Neural cell (in vitro differentiated cells): ENCODE measurements around the gene NECTIN3. TPM values are rescaled to one million over a fixed set of nuclear protein-coding genes. Genes with fewer than 3 reads are reported as not detected.

Source experiments
- H2AFZ ChIP-seq: fragments of 200-600, 300-800 bp; sonication (generic), shearing (Covaris generic); 2 replicates; pipeline ENCODE4 v1.6.0; 2014; ENCODE audit warnings: low read depth, mild to moderate bottlenecking, antibody characterized with exemption, low read length, moderate library complexity
- H3F3A ChIP-seq: fragments of 200-600 bp; shearing (Covaris generic); 2 replicates; pipeline ENCODE4 v1.6.1; 2016; ENCODE audit warnings: mild to moderate bottlenecking, moderate library complexity, mixed read lengths, antibody characterized with exemption, low read length; ENCODE audit not compliant: insufficient read depth, poor library complexity, severe bottlenecking
- H3K27ac ChIP-seq: fragments of 200-600, 300-800 bp; sonication (generic), shearing (Covaris generic); 2 replicates; pipeline ENCODE4 v1.5.1; 2014; ENCODE audit warnings: mild to moderate bottlenecking, low read length, moderate library complexity
- H3K27me3 ChIP-seq: fragments of 300-800, 200-600 bp; sonication (generic), shearing (Covaris generic); 2 replicates; pipeline ENCODE4 v1.6.0; 2014; ENCODE audit warnings: mild to moderate bottlenecking, low read depth, low read length, moderate library complexity; ENCODE audit not compliant: insufficient read depth
- H3K36me3 ChIP-seq: fragments of 300-800, 200-600 bp; sonication (generic), shearing (Covaris generic); 2 replicates; pipeline ENCODE4 v1.5.1; 2014; ENCODE audit warnings: mild to moderate bottlenecking, antibody characterized with exemption, low read length, moderate library complexity; ENCODE audit not compliant: insufficient read depth
- H3K4me2 ChIP-seq: fragments of 300-800, 200-600 bp; sonication (generic), shearing (Covaris generic); 2 replicates; pipeline ENCODE4 v1.6.0; 2014; ENCODE audit warnings: mild to moderate bottlenecking, low read length
- H3K4me3 ChIP-seq: fragments of 300-800, 200-600 bp; sonication (generic), shearing (Covaris generic); 2 replicates; pipeline ENCODE4 v1.5.1; 2014; ENCODE audit warnings: mild to moderate bottlenecking, low read length, moderate library complexity
- H3K79me2 ChIP-seq: fragments of 200-600 bp; shearing (Covaris generic); replicated peaks from 2 replicates; pipeline ENCODE4 v1.6.0; 2014; ENCODE audit warnings: mild to moderate bottlenecking, low read length, moderate library complexity; ENCODE audit not compliant: insufficient read depth
- H3K9ac ChIP-seq: fragments of 300-800, 200-600 bp; sonication (generic), shearing (Covaris generic); 2 replicates; pipeline ENCODE4 v1.6.1; 2016; ENCODE audit warnings: mild to moderate bottlenecking, low read length, mixed read lengths
- H3K9me2 ChIP-seq: fragments of 200-600 bp; shearing (Covaris generic); 2 replicates; pipeline ENCODE4 v1.6.1; 2016; ENCODE audit warnings: mild to moderate bottlenecking, low read length, mixed read lengths; ENCODE audit not compliant: insufficient read depth
- H3K9me3 ChIP-seq: fragments of 200-600, 300-800 bp; sonication (generic), shearing (Covaris generic); 2 replicates; pipeline ENCODE4 v1.6.1; 2016; ENCODE audit warnings: mild to moderate bottlenecking, mixed run types, low read length, moderate library complexity, mixed read lengths
- H4K20me1 ChIP-seq: fragments of 200-600 bp; shearing (Covaris generic); 2 replicates; pipeline ENCODE4 v1.6.1; 2016; ENCODE audit warnings: mild to moderate bottlenecking, mixed run types; ENCODE audit not compliant: insufficient read depth
- EP300 ChIP-seq: fragments of 450-650 bp; conservative IDR thresholded peaks from 2 replicates; pipeline ENCODE4 v1.6.1; 2014; ENCODE audit warnings: antibody characterized with exemption, mild to moderate bottlenecking, moderate library complexity; ENCODE audit not compliant: poor library complexity, severe bottlenecking
- EZH2 ChIP-seq: fragments of 200-600, 300-800 bp; shearing (Covaris generic), sonication (generic); IDR thresholded peaks from 2 replicates; pipeline ENCODE4 v1.6.1; 2014; ENCODE audit warnings: antibody characterized with exemption, low read length, borderline replicate concordance, mild to moderate bottlenecking; ENCODE audit not compliant: insufficient read depth, poor library complexity, severe bottlenecking
- MXI1 ChIP-seq: fragments of 450-650 bp; conservative IDR thresholded peaks from 2 replicates; pipeline ENCODE4 v1.6.1; 2014; ENCODE audit warnings: antibody characterized with exemption, mild to moderate bottlenecking; ENCODE audit not compliant: poor library complexity, severe bottlenecking
- POLR2AphosphoS5 ChIP-seq: IDR thresholded peaks from 2 replicates; pipeline ENCODE4 v1.6.1; 2012
- RAD21 ChIP-seq: fragments of 450-650 bp; conservative IDR thresholded peaks from 2 replicates; pipeline ENCODE4 v1.6.1; 2014; ENCODE audit warnings: antibody characterized with exemption, mild to moderate bottlenecking, moderate library complexity
- SMC3 ChIP-seq: fragments of 450-650 bp; conservative IDR thresholded peaks from 2 replicates; pipeline ENCODE4 v1.6.1; 2014; ENCODE audit warnings: antibody characterized with exemption, mild to moderate bottlenecking, moderate library complexity; ENCODE audit not compliant: poor library complexity
- TAF1 ChIP-seq: IDR thresholded peaks from 2 replicates; pipeline ENCODE4 v1.6.1; 2012; ENCODE audit warnings: low read depth
- polyA plus RNA-seq: library from polyadenylated mRNA; depleted of rRNA; stranded (reverse); fragments of >200 nt; gene quantifications from 2 replicates; pipeline ENCODE4 v1.2.3, GENCODE V29; 2014
- TF ChIP-seq, protein P1 (sequence below): IDR thresholded peaks from 2 replicates; pipeline ENCODE4 v1.6.1; 2012; ENCODE audit warnings: borderline replicate concordance
- TF ChIP-seq, protein P2 (sequence below): fragments of 450-650 bp; IDR thresholded peaks from 2 replicates; pipeline ENCODE4 v1.5.1; 2014; ENCODE audit warnings: antibody characterized with exemption, mild to moderate bottlenecking, moderate library complexity; ENCODE audit not compliant: poor library complexity, severe bottlenecking

Gene NECTIN3
- polyA plus RNA-seq, 1 donor from 2014 or later: 2.4 TPM

DNA sequence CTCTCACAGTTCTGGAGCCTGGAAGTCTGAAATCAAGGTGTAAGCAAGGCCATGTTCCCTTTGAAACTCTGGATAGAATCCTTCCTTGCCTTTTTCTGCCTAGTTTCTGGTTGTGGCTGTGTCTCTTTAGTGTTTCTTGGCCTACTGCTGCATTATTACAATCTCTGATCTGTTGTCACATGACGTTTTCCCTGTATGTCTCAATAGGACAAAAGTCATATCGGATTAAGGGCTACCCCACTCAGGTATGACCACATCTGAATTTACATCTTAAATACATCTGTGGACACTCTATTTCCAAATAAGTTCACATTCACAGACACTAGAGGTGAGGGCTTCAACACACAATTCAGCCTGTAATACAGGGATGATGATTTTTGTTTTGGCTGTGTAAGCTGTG, 13.3 kb downstream of the NECTIN3 start:
- TF ChIP-seq RAD21: no peak
- TF ChIP-seq SMC3: no peak
- Histone ChIP-seq H3K79me2 (peaks cover 93% of the 10 kb centered on the region), H3K4me3 (no peak overlapping the region), H3K9me2 (no peaks in the 10 kb centered on the region), H3K4me2 (no peak overlapping the region), H3K27ac (no peak overlapping the region), H3F3A (no peaks in the 10 kb centered on the region), H3K27me3 (no peaks in the 10 kb centered on the region), H3K9ac (no peak overlapping the region), H3K36me3 (no peaks in the 10 kb centered on the region), H2AFZ (no peak overlapping the region), H4K20me1 (no peaks in the 10 kb centered on the region), H3K9me3 (no peaks in the 10 kb centered on the region)

DNA sequence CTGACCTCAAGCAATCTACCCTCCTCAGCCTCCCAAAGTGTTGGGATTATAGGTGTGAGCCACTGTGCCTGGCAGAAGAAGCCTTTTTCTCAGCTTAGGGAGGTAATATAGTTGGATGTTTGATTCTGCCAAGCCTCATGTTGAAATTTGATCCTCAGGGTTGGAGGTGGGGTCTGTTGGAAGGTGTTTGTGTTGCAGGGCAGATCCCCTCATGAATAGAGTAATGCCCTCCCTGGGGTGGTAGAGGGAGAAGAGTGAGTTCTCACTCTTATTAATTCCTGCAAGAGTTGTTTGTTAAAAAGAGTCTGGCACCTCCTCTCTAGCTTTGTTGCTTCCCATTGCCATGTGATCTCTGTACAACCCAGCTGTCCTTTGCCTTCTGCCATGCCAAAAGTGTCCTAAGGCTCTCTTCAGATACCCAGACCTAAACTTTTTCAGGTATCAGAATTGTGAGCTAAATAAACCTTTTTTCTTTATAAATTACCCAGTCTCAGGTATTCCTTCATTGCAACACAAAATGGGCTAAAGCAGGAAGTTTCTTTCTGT, 16.4 kb downstream of the NECTIN3 start:
- H3K79me2 ChIP-seq: peaks cover 93% of the 10 kb centered on the region
- no peak overlapping the region for H3K4me3 ChIP-seq
- H4K20me1 ChIP-seq: no peaks in the 10 kb centered on the region

More for the DNA sequence above, 16.4 kb downstream of the NECTIN3 start:
- no peak overlapping the region for H3K9ac ChIP-seq
- H2AFZ ChIP-seq: no peak overlapping the region
- no peak overlapping the region for H3K27ac ChIP-seq
- H3F3A ChIP-seq: no peaks in the 10 kb centered on the region
- TF ChIP-seq RAD21 (no peak), POLR2AphosphoS5 (no peak), EP300 (no peak), TAF1 (no peak), EZH2 (no peak), MXI1 (no peak), SMC3 (no peak)
- TF ChIP-seq, protein P1, sequence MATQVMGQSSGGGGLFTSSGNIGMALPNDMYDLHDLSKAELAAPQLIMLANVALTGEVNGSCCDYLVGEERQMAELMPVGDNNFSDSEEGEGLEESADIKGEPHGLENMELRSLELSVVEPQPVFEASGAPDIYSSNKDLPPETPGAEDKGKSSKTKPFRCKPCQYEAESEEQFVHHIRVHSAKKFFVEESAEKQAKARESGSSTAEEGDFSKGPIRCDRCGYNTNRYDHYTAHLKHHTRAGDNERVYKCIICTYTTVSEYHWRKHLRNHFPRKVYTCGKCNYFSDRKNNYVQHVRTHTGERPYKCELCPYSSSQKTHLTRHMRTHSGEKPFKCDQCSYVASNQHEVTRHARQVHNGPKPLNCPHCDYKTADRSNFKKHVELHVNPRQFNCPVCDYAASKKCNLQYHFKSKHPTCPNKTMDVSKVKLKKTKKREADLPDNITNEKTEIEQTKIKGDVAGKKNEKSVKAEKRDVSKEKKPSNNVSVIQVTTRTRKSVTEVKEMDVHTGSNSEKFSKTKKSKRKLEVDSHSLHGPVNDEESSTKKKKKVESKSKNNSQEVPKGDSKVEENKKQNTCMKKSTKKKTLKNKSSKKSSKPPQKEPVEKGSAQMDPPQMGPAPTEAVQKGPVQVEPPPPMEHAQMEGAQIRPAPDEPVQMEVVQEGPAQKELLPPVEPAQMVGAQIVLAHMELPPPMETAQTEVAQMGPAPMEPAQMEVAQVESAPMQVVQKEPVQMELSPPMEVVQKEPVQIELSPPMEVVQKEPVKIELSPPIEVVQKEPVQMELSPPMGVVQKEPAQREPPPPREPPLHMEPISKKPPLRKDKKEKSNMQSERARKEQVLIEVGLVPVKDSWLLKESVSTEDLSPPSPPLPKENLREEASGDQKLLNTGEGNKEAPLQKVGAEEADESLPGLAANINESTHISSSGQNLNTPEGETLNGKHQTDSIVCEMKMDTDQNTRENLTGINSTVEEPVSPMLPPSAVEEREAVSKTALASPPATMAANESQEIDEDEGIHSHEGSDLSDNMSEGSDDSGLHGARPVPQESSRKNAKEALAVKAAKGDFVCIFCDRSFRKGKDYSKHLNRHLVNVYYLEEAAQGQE: no peak
- TF ChIP-seq, protein P2, sequence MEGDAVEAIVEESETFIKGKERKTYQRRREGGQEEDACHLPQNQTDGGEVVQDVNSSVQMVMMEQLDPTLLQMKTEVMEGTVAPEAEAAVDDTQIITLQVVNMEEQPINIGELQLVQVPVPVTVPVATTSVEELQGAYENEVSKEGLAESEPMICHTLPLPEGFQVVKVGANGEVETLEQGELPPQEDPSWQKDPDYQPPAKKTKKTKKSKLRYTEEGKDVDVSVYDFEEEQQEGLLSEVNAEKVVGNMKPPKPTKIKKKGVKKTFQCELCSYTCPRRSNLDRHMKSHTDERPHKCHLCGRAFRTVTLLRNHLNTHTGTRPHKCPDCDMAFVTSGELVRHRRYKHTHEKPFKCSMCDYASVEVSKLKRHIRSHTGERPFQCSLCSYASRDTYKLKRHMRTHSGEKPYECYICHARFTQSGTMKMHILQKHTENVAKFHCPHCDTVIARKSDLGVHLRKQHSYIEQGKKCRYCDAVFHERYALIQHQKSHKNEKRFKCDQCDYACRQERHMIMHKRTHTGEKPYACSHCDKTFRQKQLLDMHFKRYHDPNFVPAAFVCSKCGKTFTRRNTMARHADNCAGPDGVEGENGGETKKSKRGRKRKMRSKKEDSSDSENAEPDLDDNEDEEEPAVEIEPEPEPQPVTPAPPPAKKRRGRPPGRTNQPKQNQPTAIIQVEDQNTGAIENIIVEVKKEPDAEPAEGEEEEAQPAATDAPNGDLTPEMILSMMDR: no peak
- H3K4me2 ChIP-seq: no peak overlapping the region
- no peaks in the 10 kb centered on the region for H3K27me3 ChIP-seq
- H3K9me3 ChIP-seq: no peaks in the 10 kb centered on the region
- no peaks in the 10 kb centered on the region for H3K9me2 ChIP-seq
- H3K36me3 ChIP-seq: no peaks in the 10 kb centered on the region
